Activated naive CD4-positive, alpha-beta T cell treated with anti-CD3 and anti-CD28 coated beads, Interleukin-2, amount 50 U/mL, for 16 hours (primary cell): ENCODE measurements around the gene LRRC23.
"Not testable (repeated sequence)": the region's sequence is repeated elsewhere in the genome, so short reads cannot be mapped to it uniquely, and the experiment has no call there.

ENCODE experiments used
- DNase-seq: peaks from one replicate; pipeline ENCODE4 v3.0.0-alpha.2; 2020

LRRC23 gene

DNA sequence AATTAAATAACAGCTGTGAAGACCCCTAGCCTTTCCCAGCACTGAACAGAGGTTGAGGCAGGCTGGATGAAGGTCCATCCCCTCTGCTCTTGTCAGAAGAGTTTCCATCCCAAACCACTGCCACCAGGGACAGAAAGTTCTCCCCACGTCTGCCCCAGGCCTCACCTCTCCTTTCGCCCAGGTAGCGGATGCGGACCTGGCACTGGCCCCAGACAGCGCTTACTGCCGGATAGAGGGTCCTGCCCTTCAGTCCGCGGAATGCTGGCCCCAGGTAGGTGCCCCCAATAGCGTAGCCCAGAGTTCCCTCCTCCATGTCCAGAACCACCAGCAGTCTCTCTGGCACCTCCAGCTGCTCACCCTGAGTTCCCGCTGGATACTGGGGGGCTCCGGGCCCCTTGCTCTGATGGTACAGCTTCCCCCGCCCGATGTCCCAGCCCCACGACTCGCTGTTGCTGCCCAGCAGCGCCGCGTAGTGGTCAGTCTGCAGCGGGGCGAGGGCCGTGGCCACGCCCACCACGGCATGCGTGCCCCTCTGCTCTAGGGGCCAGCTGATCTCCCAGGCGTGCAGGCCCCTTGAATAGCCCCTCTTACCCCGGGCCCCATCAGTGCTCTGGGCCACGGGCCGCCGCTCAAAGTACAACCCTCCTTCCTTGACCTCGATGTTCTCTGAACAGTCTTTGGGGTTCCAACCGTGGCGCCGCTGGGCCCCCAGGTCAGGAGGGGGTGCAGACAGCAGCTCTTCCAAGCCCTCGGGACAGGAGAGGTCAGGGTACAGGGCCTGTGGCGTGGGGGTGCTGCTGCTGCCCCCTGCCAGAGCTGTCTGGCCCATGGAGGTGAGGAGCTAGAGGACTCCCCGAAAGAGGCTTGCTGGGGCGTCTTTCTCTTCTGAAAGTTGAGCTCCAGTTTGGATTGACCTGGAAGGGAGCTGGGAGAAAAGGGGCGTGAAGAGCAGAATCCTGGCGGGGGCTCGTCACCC lies 32.3 kb upstream of the LRRC23 start:
- peak; percentile 85 for DNase-seq

DNA sequence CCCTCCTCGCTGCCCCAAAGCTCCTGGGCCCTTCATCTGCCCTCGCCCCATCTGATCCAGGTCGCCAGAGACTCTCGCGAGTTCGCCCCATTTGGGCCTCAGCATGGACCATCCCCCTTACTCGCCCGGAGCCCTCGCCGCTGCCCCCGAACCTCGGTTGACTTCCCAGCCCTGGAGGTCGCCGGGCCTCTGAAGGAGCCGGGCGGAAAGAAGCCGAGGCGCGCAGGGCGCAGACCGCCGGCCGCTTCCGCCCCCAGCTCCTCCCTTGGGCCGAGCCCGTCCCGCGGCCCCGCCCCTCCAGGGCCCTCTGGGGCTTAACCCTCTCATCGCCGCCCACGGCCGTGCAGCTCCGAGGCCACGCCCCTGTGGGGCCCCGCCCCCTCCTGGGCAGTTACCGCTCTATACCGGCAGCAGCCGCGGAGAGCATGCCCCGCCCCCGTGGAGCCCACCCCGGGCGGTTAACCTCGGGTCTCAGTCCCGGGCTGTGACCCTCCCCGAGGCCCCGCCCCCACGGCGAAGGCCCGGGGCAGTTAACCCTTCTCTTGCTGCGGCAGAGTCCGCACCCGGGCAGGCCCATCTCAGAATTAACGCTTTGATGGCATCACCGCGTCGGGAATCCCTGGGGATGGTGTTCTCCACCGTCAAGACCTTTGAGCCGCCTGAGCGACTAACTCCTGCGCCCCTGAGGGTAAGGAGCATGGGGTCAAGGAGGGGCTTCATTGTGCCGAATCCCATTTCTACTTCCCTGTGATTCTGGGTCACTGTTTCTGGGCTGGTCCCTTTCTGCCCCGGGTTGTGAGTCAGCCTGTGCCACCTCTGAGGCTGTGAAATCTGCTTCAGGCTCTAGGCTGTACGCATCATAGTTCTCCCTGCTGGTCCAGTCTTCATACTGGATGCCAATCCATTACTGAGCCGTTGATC lies 31.3 kb upstream of the LRRC23 start, which contains the start of gene SPSB2:
Gene SPSB2, minus strand, starts transcription at position 210 of the 921 bp plus-strand sequence. CDS start 402 bp downstream, outside the sequence.
- DNase-seq, result peak; percentile 100

DNA sequence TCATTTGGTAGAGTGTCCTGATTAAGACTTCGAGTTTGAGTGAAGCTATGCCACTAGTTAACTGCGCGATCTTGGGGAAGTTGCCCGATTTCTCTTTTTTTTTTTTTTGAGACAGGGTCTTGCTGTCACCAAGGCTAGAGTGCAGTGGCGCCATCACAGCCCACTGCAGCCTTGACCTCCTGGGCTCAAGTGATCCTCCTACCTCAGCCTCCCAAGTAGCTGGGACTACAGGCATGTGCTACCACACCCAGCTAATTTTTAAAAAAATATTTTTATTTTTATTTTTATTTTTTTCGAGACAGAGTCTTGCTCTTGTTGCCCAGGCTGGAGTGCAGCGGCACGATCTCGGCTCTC lies 30.6 kb upstream of the LRRC23 start:
- DNase-seq, result not testable (repeated sequence)

DNA sequence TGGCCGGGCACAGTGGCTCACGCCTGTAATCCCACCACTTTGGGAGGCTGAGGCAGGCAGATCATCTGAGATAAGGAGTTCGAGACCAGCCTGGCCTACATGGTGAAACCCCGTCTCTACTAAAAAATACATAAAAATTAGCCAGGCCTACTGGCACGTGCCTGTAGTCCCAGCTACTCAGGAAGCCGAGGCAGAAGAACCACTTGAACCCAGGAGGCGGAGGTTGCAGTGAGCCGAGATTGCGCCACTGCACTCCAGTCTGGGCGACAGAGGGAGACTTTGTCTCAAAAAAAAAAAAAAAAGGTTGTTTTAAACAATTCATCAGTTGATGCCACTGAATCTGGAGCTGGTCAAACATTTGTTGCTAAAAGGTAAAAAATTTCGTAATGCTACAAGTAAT lies 24.8 kb upstream of the LRRC23 start:
- DNase-seq, result not testable (repeated sequence)

- DNase-seq, result no peak
Measured at GRCh38 chr12:6883252-6883651, 21.4 kb upstream of the LRRC23 start.

DNA sequence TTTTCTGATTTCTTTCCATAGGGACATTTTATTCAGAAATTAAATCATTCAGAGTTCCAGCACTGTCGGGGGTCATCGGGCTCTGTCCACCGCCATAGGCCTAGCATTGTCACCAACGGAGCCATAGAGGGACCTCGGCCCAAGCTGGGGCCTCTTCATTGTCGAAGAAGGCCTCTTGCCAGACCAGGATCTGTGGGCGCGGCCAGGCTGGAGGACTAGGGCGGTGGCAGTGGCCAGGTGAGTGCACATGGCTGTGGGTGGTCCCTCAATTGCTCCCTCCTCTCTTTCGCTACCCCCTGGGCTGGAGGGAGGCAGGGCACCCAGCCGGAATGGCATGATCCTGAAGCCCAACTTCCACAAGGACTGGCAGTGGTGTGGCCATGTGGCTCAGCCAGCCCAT lies 20.9 kb upstream of the LRRC23 start:
- DNase-seq, result no peak

DNA sequence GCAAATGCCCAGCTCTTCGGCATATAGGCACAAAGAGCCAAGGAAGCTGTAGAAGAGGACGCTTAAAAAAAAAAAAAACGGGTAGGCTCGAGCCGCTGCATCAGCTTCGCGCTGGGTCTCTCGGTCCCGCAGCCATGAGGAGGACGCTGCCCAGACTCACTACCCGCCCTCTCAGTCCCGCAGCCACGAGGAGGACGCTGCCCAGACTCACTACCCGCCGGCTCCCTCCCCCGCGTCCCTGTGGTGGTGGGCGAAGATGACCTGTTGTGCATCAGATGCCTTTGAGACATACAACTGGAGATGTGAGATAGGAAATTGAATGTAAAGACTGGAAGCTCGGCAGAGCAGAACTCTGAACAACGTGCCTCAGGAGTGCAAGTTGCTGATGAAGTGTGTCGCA lies 20.1 kb upstream of the LRRC23 start:
- DNase-seq, result no peak

DNA sequence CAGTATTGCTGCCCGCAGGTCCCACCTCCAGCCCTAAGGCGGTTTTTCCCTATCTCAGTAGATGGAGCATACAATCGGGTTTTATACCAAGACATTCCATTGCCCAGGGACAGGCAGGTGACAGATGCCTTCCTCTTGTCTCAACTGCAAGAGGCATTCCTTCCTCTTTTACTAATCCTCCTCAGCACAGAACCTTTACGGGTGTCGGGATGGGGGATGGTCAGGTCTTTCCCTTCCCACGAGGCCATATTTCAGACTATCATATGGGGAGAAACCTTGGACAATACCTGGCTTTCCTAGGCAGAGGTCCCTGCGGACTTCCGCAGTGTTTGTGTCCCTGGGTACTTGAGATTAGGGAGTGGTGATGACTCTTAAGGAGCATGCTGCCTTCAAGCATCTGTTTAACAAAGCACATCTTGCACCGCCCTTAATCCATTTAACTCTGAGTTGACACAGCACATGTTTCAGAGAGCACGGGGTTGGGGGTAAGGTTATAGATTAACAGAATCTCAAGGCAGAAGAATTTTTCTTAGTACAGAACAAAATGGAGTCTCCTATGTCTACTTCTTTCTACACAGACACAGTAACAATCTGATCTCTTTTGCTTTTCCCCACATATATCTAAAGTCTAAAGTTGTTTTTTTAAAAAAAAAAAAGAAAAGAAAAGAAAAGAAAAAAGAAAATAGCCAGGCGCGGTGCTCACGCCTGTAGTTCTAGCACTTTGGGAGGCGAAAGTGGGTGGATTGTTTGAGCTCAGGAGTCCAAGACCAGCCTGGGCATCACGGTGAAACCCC lies 18.2 kb upstream of the LRRC23 start:
- not testable (repeated sequence) for DNase-seq

DNA sequence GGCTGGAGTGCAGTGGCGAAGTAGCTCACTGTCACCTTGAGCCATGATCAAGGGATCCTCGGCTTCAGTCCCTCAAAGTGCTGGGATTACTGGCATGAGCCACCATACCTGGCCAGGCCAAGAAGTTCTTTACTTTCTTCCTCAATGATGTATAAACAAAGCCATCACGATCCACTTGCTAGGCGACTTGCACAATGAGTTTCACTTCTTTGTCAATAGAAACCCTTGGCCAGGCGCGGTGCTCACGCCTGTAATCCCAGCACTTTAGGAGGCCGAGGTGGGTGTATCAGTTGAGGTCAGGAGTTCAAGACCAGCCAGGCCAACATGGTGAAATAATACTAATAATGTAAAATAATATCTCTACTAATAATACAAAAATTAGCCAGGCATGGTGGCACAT lies 17.2 kb upstream of the LRRC23 start:
- DNase-seq, result no peak

GRCh38 chr12:6888360-6888759 lies 16.3 kb upstream of the LRRC23 start:
- DNase-seq, result no peak

- DNase-seq, result not testable (repeated sequence)
Measured at GRCh38 chr12:6888794-6889193, 15.8 kb upstream of the LRRC23 start.

GRCh38 chr12:6889775-6890573 lies 14.6 kb upstream of the LRRC23 start:
- not testable (repeated sequence) for DNase-seq

DNA sequence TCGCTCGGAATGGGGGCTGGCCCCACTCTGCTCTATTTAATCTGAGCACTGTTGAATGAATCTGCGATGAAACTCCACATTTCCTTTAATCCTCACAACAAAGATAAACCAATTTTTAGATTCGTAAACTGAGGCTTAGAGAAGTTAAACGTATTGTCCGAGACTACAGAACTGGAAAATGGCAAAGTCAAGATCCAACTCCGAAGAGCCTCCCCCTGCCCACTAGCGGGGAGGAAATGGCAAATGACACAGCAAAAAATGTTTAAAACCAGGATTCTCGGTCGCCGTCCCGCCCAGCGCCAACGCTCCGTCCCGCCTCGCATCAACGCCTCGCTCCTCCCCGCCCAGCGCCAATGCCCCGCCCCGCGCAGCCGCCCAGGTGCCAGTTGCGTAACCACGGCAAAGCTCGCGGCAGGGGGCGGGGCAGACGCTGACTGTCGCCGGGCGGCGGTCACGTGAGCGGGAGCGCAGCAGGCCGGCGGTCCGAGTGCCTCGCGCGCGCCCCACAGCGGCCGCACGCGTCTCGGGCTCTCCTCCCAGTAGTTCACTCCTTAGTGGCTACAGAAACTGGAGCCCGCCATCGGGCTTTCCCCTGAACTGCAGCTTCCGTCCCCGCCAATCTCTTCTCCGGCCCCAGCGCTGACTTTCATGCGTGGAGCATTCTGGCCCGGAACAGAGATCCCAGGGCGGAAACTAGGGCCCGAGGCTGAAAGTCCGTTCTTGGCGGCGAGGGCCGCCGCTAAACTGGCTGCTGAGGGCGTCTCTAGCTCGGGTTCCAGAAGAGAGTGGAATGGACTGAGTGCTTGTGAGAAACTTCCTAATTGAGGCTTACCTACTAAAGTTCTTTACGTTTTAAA lies 13.6 kb upstream of the LRRC23 start:
- DNase-seq, result peak; percentile 99

DNA sequence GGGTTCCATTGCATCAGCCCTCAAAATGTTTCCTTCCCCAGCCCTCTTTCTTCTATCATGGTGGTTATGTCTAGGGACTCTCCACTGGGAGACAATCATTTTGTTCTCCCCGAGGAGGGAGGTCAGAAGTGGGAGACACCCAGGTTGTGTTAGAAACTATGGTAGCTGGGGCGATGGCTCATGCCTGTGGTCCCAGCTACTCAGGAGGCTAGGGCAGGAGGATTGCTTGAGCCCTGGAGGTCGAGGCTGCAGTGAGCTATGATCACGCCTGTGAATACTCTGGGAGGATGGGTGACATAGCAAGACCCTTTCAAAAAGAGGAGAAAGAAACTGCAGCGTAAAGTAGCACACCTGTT lies 13.0 kb upstream of the LRRC23 start:
- no peak for DNase-seq

DNA sequence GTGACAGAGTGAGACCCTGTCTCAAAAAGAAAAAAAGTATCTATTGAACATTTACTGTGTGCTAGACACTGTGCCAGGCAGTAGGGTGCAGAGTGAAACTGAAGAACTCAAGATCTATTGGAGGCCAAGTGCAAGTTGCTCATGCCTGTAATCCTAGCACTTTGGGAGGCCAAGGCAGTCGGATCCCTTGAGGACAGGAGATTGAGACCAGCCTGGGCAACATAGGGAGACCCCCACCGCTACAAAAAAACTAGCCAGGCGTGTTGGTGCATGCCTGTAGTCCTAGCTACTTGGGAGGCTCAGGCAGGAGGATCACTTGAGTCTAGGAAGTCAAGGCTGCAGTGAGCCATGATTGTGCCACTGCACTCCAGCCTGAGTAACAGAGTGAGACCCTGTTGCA lies 11.9 kb upstream of the LRRC23 start:
- DNase-seq, result not testable (repeated sequence)

DNA sequence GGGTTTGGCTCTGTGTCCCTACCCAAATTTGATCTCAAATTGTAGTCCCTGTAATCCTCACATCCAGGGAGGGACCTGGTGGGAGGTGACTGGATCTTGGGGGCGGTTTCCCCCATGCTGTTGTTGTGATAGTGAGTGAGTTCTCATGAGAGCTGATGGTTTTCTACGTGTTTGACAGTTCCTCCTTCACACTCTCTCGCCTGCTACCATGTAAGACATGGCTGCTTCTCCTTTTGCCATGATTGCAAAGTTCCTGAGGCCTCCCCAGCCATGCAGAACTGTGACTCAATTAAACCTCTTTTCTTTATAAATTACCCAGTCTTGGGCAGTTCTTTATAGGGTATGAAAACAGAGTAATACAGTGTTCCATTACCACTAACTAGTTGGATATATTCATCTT lies 10.3 kb upstream of the LRRC23 start:
- no peak for DNase-seq

- DNase-seq, result no peak
Measured at GRCh38 chr12:6896846-6897435, 7.7 kb upstream of the LRRC23 start.

DNA sequence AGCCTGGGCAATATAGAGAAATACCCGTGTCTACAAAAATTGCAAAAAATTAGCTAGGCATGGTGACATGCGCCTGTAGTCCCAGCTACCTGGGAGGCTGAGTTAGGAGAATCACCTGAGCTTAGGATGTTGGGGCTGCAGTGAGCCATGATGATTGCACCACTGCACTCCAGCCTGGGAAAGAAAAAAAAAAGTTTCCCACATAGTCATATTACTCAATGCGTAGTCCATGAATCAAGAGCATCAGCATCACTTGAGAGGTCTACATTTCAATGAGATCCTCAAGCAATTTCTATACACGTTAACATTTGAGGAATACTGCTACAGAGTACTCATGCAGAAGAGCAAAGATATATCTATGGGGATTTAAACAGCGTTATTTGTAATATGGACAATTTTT lies 5.2 kb upstream of the LRRC23 start:
- no peak for DNase-seq

GRCh38 chr12:6899837-6900519 lies 4.6 kb upstream of the LRRC23 start:
- no peak for DNase-seq

- DNase-seq, result no peak
Measured at GRCh38 chr12:6902448-6902847, 2.2 kb upstream of the LRRC23 start.
